ENCODE data around the gene DENND1A. TPM values are rescaled to one million over a fixed set of nuclear protein-coding genes. Genes with fewer than 3 reads are reported as not detected.

Gene DENND1A
- total RNA-seq, 1 experiment from 2014 or later, result 19.7 TPM

DNA sequence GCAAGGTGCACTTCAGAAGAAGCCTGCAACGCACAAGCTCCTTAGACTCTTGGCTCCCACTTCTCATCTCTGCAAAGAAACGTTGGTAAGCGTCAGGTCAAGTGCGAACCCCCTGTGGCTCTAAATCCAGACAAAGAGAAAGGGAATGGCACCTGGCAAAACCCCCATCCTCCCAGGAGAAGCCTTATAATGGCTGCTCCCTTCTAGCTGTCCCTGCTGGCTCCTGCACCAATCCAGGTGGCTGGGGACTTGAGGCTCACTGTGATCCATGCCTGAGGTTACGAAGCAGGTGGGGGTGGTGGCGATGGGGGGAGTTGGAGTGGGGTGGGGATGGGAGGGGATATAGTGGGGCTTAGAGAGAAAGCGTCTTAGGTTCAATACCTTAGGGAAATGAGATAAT, 272.8 kb downstream of the DENND1A start:
- BruUV-seq (replicated peaks), result no TSS peak
- no peak for DNase-seq (ENCODE audit: low read depth, low spot score)
- TF ChIP-seq, protein P1, sequence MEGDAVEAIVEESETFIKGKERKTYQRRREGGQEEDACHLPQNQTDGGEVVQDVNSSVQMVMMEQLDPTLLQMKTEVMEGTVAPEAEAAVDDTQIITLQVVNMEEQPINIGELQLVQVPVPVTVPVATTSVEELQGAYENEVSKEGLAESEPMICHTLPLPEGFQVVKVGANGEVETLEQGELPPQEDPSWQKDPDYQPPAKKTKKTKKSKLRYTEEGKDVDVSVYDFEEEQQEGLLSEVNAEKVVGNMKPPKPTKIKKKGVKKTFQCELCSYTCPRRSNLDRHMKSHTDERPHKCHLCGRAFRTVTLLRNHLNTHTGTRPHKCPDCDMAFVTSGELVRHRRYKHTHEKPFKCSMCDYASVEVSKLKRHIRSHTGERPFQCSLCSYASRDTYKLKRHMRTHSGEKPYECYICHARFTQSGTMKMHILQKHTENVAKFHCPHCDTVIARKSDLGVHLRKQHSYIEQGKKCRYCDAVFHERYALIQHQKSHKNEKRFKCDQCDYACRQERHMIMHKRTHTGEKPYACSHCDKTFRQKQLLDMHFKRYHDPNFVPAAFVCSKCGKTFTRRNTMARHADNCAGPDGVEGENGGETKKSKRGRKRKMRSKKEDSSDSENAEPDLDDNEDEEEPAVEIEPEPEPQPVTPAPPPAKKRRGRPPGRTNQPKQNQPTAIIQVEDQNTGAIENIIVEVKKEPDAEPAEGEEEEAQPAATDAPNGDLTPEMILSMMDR (IDR thresholded peaks at IDR 0.05), result no peak
- TF ChIP-seq, protein P2, sequence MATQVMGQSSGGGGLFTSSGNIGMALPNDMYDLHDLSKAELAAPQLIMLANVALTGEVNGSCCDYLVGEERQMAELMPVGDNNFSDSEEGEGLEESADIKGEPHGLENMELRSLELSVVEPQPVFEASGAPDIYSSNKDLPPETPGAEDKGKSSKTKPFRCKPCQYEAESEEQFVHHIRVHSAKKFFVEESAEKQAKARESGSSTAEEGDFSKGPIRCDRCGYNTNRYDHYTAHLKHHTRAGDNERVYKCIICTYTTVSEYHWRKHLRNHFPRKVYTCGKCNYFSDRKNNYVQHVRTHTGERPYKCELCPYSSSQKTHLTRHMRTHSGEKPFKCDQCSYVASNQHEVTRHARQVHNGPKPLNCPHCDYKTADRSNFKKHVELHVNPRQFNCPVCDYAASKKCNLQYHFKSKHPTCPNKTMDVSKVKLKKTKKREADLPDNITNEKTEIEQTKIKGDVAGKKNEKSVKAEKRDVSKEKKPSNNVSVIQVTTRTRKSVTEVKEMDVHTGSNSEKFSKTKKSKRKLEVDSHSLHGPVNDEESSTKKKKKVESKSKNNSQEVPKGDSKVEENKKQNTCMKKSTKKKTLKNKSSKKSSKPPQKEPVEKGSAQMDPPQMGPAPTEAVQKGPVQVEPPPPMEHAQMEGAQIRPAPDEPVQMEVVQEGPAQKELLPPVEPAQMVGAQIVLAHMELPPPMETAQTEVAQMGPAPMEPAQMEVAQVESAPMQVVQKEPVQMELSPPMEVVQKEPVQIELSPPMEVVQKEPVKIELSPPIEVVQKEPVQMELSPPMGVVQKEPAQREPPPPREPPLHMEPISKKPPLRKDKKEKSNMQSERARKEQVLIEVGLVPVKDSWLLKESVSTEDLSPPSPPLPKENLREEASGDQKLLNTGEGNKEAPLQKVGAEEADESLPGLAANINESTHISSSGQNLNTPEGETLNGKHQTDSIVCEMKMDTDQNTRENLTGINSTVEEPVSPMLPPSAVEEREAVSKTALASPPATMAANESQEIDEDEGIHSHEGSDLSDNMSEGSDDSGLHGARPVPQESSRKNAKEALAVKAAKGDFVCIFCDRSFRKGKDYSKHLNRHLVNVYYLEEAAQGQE (IDR thresholded peaks at IDR 0.05; ENCODE audit: insufficient read depth in 1 of 2, low read depth in 2 of 2, low read length in 1 of 2), result no peak
- TF ChIP-seq TCF7L2 (IDR thresholded peaks at IDR 0.05; ENCODE audit: low read depth, low read length), result no peak
- TF ChIP-seq POLR2AphosphoS5 (IDR thresholded peaks at IDR 0.05; ENCODE audit: low read depth, low read length), result no peak
- TF ChIP-seq SIN3A (IDR thresholded peaks at IDR 0.05; ENCODE audit: borderline replicate concordance, insufficient read depth, low read depth, low read length), result no peak
- ChIA-PET CTCF (no interaction called here), POLR2A (no interaction called here)
- no peaks in the 10 kb centered on the region for H3K4me1 ChIP-seq (ENCODE audit: control insufficient read depth, insufficient read depth, low read length)
- H3K9me3 ChIP-seq (ENCODE audit: control insufficient read depth, insufficient read depth, low read depth, low read length), result no peaks in the 10 kb centered on the region
- H3K27ac ChIP-seq (ENCODE audit: low read length), result no peak overlapping the region
- in situ Hi-C loops (cut with HindIII; ENCODE audit: low pct_unique_long_range_greater_than_20kb, low sequenced_read_pairs), result no loop called here
- ATAC-seq, result no peak
- no peaks in the 10 kb centered on the region for H3K36me3 ChIP-seq (ENCODE audit: control insufficient read depth, insufficient read depth, low read length)
- no peaks in the 10 kb centered on the region for H3K27me3 ChIP-seq (ENCODE audit: control insufficient read depth, insufficient read depth, low read length)
- no peak overlapping the region for H3K4me3 ChIP-seq (ENCODE audit: low read depth in 2 of 2, low read length in 2 of 2)
- intact Hi-C loops (cut with micrococcal nuclease; ENCODE audit: unreplicated experiment), result no loop called here

DNA sequence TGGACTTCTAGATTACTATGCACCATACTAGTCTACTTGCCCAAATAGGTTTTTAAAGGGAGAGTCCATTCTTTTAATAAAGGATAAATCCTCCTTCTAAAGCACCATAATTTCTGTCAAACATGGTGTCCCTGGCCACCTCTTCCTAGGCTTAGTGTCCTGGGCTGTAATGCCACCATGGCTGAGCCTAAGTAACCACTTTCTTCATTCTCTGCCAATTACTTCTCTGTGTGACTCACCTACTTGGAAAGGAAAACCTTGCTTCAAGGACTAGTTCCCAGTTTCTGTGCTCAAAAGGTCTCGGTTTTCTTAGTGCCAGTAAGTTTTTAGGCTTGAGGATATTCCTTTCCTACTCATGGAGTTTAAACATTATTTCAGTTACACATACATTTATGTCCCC, 273.4 kb downstream of the DENND1A start:
- Histone ChIP-seq H3K27ac (ENCODE audit: low read length) (no peak overlapping the region), H3K36me3 (ENCODE audit: control insufficient read depth, insufficient read depth, low read length) (no peaks in the 10 kb centered on the region), H3K9me3 (ENCODE audit: control insufficient read depth, insufficient read depth, low read depth, low read length) (no peaks in the 10 kb centered on the region), H3K27me3 (ENCODE audit: control insufficient read depth, insufficient read depth, low read length) (no peaks in the 10 kb centered on the region), H3K4me3 (ENCODE audit: low read depth in 2 of 2, low read length in 2 of 2) (no peak overlapping the region), H3K4me1 (ENCODE audit: control insufficient read depth, insufficient read depth, low read length) (no peaks in the 10 kb centered on the region)
- POLR2A ChIA-PET, result no interaction called here
- BruUV-seq (replicated peaks), result no TSS peak
- in situ Hi-C loops (cut with HindIII; ENCODE audit: low pct_unique_long_range_greater_than_20kb, low sequenced_read_pairs), result no loop called here
- TF ChIP-seq SIN3A (IDR thresholded peaks at IDR 0.05; ENCODE audit: borderline replicate concordance, insufficient read depth, low read depth, low read length) (no peak), TCF7L2 (IDR thresholded peaks at IDR 0.05; ENCODE audit: low read depth, low read length) (no peak), POLR2AphosphoS5 (IDR thresholded peaks at IDR 0.05; ENCODE audit: low read depth, low read length) (no peak)
- TF ChIP-seq, protein P1 (IDR thresholded peaks at IDR 0.05), result no peak
- TF ChIP-seq, protein P2 (IDR thresholded peaks at IDR 0.05; ENCODE audit: insufficient read depth in 1 of 2, low read depth in 2 of 2, low read length in 1 of 2), result no peak
- ATAC-seq, result no peak
- intact Hi-C loops (cut with micrococcal nuclease; ENCODE audit: unreplicated experiment), result no loop called here
- CTCF ChIA-PET, result no interaction called here
- DNase-seq (ENCODE audit: low read depth, low spot score), result no peak
